Esophagus squamous epithelium (tissue), 5 donors: ENCODE measurements around the gene RGL3. TPM values are rescaled to one million over a fixed set of nuclear protein-coding genes. Genes with fewer than 3 reads are reported as not detected.

Source experiments
- DNase-seq: peaks from one replicate; lab custom pipeline; 2025; lab: John Stamatoyannopoulos, UW
- H3K27ac ChIP-seq, 4 donors: fragments of 200-600 bp; sonication (generic); one replicate each; pipeline ENCODE4 v1.5.1; 2016 to 2019; ENCODE audit warnings: mild to moderate bottlenecking in 1 of 4
- H3K27me3 ChIP-seq, 4 donors: fragments of 200-600 bp; sonication (generic); 1 replicate in 3 of 4; 2 replicates in 1 of 4; pipeline versions ENCODE4 v1.5.1 to v1.6.0; 2017 to 2021; ENCODE audit warnings: antibody characterized with exemption in 1 of 4
- H3K36me3 ChIP-seq, 3 donors: fragments of 200-600 bp; sonication (generic); one replicate each; pipeline ENCODE4 v1.5.1; 2016 to 2019
- H3K4me1 ChIP-seq, 3 donors: fragments of 200-600 bp; sonication (generic); one replicate each; pipeline ENCODE4 v1.5.1; 2017 to 2019
- H3K4me3 ChIP-seq, 4 donors: fragments of 200-600 bp; sonication (generic); 1 replicate in 3 of 4; 2 replicates in 1 of 4; pipeline ENCODE4 v1.5.1; 2016 to 2019; ENCODE audit warnings: mild to moderate bottlenecking in 2 of 4, moderate library complexity in 1 of 4
- H3K9me3 ChIP-seq, 3 donors: fragments of 200-600 bp; sonication (generic); one replicate each; pipeline ENCODE4 v1.5.1; 2016 to 2019
- CTCF ChIP-seq, 6 experiments: fragments of 450-650 bp in 4 of 6; fragments of 200-600 bp in 2 of 6; sonication (generic) in 2 of 6; IDR thresholded peaks; one replicate each; pipeline ENCODE4 v1.5.1; 2016 to 2019; ENCODE audit warnings: antibody characterized with exemption in 6 of 6, mild to moderate bottlenecking in 4 of 6, moderate library complexity in 4 of 6
- POLR2A ChIP-seq, 4 donors: fragments of 450-650 bp; IDR thresholded peaks; one replicate each; pipeline ENCODE4 v1.6.1; 2017; ENCODE audit warnings: antibody characterized with exemption in 4 of 4, mild to moderate bottlenecking in 4 of 4, moderate library complexity in 3 of 4
- WGBS, 2 donors: methylation state at CpG; one replicate each; pipeline ENCODE4 v1.1.5; 2018; 5-methylcytosine and 5-hydroxymethylcytosine counted together
- intact Hi-C: fragments of 100-400 bp; cut with DNase I; formaldehyde crosslinking; loops from one replicate; pipeline ENCODE4 v1.15.0; 2022
- total RNA-seq, 4 donors: library from RNA; depleted of rRNA; stranded (reverse); fragments of >200 nt; gene quantifications; one replicate each; pipeline ENCODE4 v1.1.0, GENCODE V29; 2016
- donor health status: DM: yes; HTN: yes; CAD: no.

Gene RGL3
- total RNA-seq, 4 donors from 2014 or later = 0.22 to 1.9 (median 0.45) TPM

- TF ChIP-seq POLR2A (IDR thresholded peaks at IDR 0.05) (no peak), CTCF (IDR thresholded peaks at IDR 0.05) (no peak)
- no peaks in the 10 kb centered on the region for H3K9me3 ChIP-seq
- WGBS, 2 donors = 76 to 84% methylated on average over 2 of the region's 2 CpGs
- H3K4me1 ChIP-seq = peaks cover 9 to 17% (median 11%) of the 10 kb centered on the region in 3 donors
- H3K27ac ChIP-seq = no peak overlapping the region
- no peak for DNase-seq
- H3K4me3 ChIP-seq = no peak overlapping the region
- intact Hi-C loops = no loop called here
- peaks cover 0 to 33% (median 0%) of the 10 kb centered on the region in 3 donors for H3K36me3 ChIP-seq
- H3K27me3 ChIP-seq = no peaks in the 10 kb centered on the region
These were observed 48.4 kb downstream of the RGL3 start for GRCh38 chr19:11370744-11371143.

- peaks cover 0 to 65% (median 0%) of the 10 kb centered on the region in 3 donors for H3K36me3 ChIP-seq
- intact Hi-C loops = no loop called here
- H3K4me3 ChIP-seq = no peak overlapping the region
- H3K27ac ChIP-seq = no peak overlapping the region
- TF ChIP-seq POLR2A (IDR thresholded peaks at IDR 0.05) = no peak
- no peak for TF ChIP-seq CTCF (IDR thresholded peaks at IDR 0.05)
- WGBS, 2 donors = 63 to 70% methylated on average over 2 of the region's 2 CpGs
- DNase-seq = no peak
- H3K4me1 ChIP-seq = no peaks in the 10 kb centered on the region
- no peaks in the 10 kb centered on the region for H3K9me3 ChIP-seq
- H3K27me3 ChIP-seq = no peaks in the 10 kb centered on the region
These were observed 51.6 kb downstream of the RGL3 start for GRCh38 chr19:11367528-11367927.

GRCh38 chr19:11365557-11366117 lies 53.5 kb downstream of the RGL3 start:
- TF ChIP-seq POLR2A (IDR thresholded peaks at IDR 0.05) (no peak), CTCF (IDR thresholded peaks at IDR 0.05) (no peak)
- intact Hi-C loops = no loop called here
- no peak for DNase-seq
- Histone ChIP-seq H3K27ac (no peak overlapping the region), H3K9me3 (no peaks in the 10 kb centered on the region), H3K4me3 (no peak overlapping the region), H3K27me3 (no peaks in the 10 kb centered on the region), H3K36me3 (peaks cover 0 to 69% (median 0%) of the 10 kb centered on the region in 3 donors), H3K4me1 (peaks cover 0 to 12% (median 0%) of the 10 kb centered on the region in 3 donors)
- 62 to 63% methylated on average over 4 to 5 of the region's 7 CpGs for whole genome bisulfite sequencing, 2 donors

- intact Hi-C loops = no loop called here
- Histone ChIP-seq H3K4me1 (peaks cover 0 to 15% (median 0%) of the 10 kb centered on the region in 3 donors), H3K27ac (no peak overlapping the region), H3K27me3 (no peaks in the 10 kb centered on the region), H3K9me3 (no peaks in the 10 kb centered on the region), H3K36me3 (peaks cover 0 to 69% (median 0%) of the 10 kb centered on the region in 3 donors), H3K4me3 (no peak overlapping the region)
- WGBS, 2 donors = 62 to 68% methylated on average over 4 to 5 of the region's 5 CpGs
- no peak for DNase-seq
- TF ChIP-seq POLR2A (IDR thresholded peaks at IDR 0.05) (no peak), CTCF (IDR thresholded peaks at IDR 0.05) (no peak)
These were observed 54.2 kb downstream of the RGL3 start for GRCh38 chr19:11364935-11365334.

- peaks cover 0 to 68% (median 0%) of the 10 kb centered on the region in 3 donors for H3K36me3 ChIP-seq
These were observed 54.7 kb downstream of the RGL3 start for GRCh38 chr19:11364296-11364904.

More at GRCh38 chr19:11364296-11364904, 54.7 kb downstream of the RGL3 start:
- DNase-seq = no peak
- TF ChIP-seq CTCF (IDR thresholded peaks at IDR 0.05) (no peak), POLR2A (IDR thresholded peaks at IDR 0.05) (no peak)
- H3K4me3 ChIP-seq = no peak overlapping the region
- peaks cover 0 to 21% (median 0%) of the 10 kb centered on the region in 3 donors for H3K4me1 ChIP-seq
- WGBS, 2 donors = 87 to 91% methylated on average over 4 to 8 of the region's 28 CpGs
- no peaks in the 10 kb centered on the region for H3K27me3 ChIP-seq
- H3K27ac ChIP-seq = no peak overlapping the region
- intact Hi-C loops = no loop called here
- no peaks in the 10 kb centered on the region for H3K9me3 ChIP-seq
